Jurkat, Clone E6-1 (cell line): ENCODE results near the gene TSEN15.
"Not testable (repeated sequence)": the region's sequence is repeated elsewhere in the genome, so short reads cannot be mapped to it uniquely, and the experiment has no call there.

Experiments used
- DNase-seq: peaks from one replicate; pipeline ENCODE4 v3.0.0-alpha.2; 2011; ENCODE audit warnings: low read depth, low spot score
- H3K4me3 ChIP-seq: 2 replicates; pipeline ENCODE4 v1.5.1; 2011; ENCODE audit warnings: mild to moderate bottlenecking, low read length, control low read depth, moderate library complexity

The TSEN15 gene

DNA sequence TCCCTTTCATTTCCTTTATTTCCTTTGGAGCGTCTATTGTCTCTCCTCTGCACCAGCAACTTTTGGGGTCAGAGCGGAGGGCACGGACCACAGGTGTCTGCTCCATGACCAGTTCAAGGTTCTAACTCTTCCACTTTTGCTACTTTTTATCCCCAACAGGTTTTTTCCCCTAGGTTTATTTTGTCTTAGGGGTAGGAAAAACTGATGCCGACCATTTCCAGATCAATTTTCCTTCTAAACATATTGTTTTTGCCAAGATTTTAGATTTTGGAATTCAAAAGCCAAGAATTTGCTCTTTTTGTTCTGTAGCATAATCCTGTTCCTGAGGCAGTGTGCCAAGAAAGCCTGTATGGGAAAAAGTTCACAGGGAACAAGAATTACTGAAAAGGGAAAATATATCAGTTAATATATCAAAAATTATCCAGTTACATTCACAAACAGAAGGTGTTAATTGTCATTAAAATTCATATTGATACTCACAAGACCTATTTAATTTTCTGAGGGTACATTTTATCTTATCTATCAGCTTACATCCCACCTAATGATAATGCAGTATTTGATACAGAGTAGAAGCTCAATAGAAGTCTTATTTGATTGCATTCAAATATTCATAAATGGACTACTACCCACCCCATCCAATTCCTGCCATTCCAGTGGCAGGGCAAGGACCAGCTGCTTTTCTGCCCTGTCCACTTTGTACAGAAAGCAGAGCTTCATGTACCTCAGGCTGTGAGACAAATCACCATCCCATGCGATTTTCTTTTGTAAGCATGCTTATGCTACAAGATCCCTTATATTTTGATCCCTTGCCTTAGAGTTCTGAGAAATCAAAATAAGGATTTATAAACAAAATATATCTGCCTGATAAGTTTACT lies 31.2 kb downstream of the TSEN15 start:
- no peak for DNase-seq

GRCh38 chr1:184085667-184086066 lies 34.1 kb downstream of the TSEN15 start:
- H3K4me3 ChIP-seq = no peak overlapping the region
- no peak for DNase-seq

More for the DNA sequence above, 31.2 kb downstream of the TSEN15 start:
- H3K4me3 ChIP-seq = no peak overlapping the region

DNA sequence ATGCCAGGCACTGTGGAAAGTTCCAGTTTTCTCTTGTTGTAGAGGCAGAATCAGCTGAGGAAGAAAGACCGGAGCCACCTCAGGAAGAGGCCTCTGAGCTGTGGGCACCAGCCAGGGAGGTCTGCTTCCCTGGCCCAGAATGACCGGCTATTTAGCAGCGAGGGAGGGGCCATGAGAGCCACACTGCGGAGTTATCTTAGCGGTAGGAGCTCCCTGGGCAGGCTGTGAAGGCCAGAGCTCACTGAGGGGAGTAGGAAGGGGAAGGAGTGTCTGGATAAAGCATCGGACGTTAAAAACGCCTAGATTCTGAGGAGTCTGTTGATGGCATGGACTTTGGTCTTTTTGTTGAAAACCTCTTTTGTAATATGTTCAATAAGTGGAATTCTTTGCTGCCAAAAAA lies 36.5 kb downstream of the TSEN15 start:
- no peak for DNase-seq
- no peak overlapping the region for H3K4me3 ChIP-seq

GRCh38 chr1:184093071-184093470 lies 41.5 kb downstream of the TSEN15 start:
- no peak overlapping the region for H3K4me3 ChIP-seq
- no peak for DNase-seq

DNA sequence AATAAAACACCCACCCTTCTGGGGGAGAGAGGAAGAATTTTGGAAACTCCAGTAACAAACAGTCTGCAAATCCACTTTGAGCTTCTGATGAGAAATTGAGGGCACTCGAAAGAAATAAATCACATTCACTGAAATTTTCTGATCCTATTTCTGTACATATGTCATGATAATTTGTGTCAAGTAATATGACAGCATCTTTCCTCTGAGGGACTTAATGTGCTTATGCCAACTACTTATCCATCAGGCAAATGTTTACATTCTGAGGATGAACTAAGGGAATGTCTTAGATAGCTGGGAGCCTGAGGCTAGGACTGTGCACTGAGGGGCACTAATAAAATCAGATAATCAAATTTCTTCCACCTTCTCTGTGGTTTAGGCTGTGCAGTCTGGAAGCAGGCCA lies 44.5 kb downstream of the TSEN15 start:
- DNase-seq = no peak
- no peak overlapping the region for H3K4me3 ChIP-seq

DNA sequence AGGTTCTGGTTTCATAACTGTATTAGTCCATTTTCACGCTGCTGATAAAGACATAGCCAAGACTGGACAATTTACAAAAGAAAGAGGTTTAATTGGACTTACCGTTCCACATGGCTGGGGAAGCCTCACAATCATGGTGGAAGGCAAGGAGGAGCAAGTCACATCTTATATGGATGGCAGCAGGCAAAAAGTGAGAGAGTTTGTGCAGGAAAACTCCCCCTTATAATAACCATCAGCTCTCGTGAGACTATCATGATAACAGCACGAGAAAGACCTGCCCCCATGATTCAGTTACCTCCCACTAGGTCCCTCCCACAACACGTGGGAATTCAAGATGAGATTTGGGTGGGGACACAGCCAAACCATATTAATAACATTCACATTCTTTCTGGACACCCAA lies 45.0 kb downstream of the TSEN15 start:
- H3K4me3 ChIP-seq, DNase-seq: not testable (repeated sequence)

- H3K4me3 ChIP-seq = no peak overlapping the region
- DNase-seq = no peak
Measured at GRCh38 chr1:184101141-184101540, 49.6 kb downstream of the TSEN15 start.

DNA sequence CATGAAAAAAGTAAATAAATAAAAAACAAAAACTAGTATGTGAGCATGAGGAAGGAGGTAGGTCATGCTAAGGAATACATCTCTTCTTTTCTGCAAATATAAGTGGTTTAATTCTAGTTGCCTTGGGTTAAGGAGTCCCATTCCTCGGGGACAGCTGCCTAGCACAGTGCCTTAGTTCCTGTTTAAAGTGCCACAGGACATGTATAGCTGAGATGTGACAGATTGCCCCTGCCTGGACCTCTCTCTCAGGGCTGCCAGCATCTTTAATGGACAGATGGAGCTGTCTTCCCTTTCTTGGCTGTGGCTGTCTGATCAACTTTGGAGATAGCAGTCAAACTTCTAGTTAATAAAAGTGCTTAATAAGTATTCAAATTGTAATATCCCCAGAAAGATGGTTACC lies 50.0 kb downstream of the TSEN15 start:
- no peak for DNase-seq
- no peak overlapping the region for H3K4me3 ChIP-seq

- no peak for DNase-seq
- H3K4me3 ChIP-seq = no peak overlapping the region
Measured at GRCh38 chr1:184110272-184111204, 59.0 kb downstream of the TSEN15 start.

- no peak for DNase-seq
- no peak overlapping the region for H3K4me3 ChIP-seq
Measured at GRCh38 chr1:184112176-184112948, 60.8 kb downstream of the TSEN15 start.

DNA sequence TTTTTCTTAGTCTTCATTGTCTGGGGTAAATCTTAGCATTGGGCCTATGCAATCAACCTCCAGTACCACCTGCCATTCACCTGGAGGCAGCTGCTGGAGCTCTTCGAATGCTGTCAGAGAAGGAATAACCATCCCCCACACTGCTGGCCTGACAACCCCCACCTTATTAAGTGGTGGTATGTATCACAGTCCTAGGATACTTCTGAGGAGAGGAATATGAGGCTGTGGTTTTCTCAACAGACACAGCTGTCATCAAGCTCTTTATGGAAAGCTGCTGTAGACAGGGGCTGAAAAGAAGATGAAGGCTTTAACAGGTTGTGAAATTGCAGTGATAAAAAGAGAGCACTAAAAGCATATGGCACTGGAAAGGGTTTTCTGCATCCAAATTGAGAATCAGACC lies 61.7 kb downstream of the TSEN15 start:
- H3K4me3 ChIP-seq = no peak overlapping the region
- DNase-seq = peak; percentile 35

- no peak for DNase-seq
- H3K4me3 ChIP-seq = no peak overlapping the region
Measured at GRCh38 chr1:184114818-184115398, 63.4 kb downstream of the TSEN15 start.

DNA sequence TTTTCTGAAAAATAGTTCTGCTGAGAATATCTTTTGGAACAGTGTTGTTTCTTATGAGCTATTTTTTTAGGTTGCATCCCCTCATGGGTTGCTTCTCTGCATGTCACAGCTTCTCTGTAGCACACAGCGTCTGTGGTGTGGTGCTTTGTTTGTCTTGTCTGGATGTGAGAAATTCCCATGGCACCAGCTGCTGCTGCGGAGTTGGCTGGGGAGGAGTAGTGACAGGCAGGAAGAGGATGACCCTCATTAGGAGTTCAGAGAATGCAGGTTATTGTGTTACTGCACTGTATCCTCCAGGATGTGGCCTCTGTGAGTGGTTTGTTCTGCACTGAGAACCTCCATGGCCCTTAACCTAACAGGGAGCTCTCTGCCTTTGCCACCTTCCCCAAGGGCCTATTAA lies 64.8 kb downstream of the TSEN15 start:
- no peak for DNase-seq
- H3K4me3 ChIP-seq = no peak overlapping the region

- DNase-seq = no peak
Measured at GRCh38 chr1:184118046-184118445, 66.5 kb downstream of the TSEN15 start.

More at GRCh38 chr1:184118046-184118445, 66.5 kb downstream of the TSEN15 start:
- H3K4me3 ChIP-seq = no peak overlapping the region
